Stimulated activated CD8-positive, alpha-beta memory T cell treated with anti-CD3 and anti-CD28 coated beads, Interleukin-12 subunit alpha, Interleukin-12 subunit beta, amount 100 ng/mL, for 24 hours (primary cell): ENCODE results near the gene LDLR.
"Not testable (repeated sequence)": the region's sequence is repeated elsewhere in the genome, so short reads cannot be mapped to it uniquely, and the experiment has no call there.

Experiments
- DNase-seq: peaks from one replicate; pipeline ENCODE4 v3.0.0-alpha.2; 2020; ENCODE audit errors: extremely low read depth

The LDLR gene

DNA sequence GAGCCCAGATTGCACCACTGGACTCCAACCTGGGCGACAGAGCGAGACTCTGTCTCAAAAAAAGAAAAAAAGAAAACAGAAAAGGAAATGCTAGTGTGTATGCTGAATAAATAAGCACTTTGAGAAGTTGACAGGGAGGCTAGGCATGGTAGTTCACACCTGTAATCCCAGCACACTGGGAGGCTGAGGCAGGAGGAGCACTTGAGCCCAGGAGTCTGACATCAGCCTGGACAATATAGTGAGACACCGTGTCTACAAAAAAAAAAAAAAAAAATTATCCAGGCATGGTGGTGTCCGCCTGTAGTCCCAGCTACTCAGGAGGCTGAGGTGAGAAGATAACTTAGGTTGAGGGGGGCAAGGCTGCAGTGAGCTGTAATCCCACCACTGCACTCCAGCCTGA is 19.1 kb upstream of the LDLR start:
- no peak for DNase-seq

DNA sequence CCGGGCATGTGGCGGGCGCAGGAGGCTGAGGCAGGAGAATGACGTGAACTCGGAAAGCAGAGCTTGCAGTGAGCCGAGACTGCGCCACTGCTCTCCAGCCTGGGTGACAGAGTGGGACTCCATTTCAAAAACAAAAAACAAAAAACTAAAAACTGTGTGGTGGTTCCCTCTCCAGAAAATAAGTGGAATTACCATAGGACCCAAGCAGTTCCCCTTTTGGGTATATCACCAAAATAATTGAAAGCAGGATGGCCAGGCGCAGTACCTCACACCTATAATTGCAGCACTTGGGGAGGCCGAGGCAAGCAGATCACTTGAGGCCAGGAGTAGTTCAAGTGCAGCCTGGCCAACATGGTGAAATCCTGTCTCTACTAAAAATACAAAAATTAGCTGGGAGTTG is 15.7 kb upstream of the LDLR start:
- no peak for DNase-seq

DNA sequence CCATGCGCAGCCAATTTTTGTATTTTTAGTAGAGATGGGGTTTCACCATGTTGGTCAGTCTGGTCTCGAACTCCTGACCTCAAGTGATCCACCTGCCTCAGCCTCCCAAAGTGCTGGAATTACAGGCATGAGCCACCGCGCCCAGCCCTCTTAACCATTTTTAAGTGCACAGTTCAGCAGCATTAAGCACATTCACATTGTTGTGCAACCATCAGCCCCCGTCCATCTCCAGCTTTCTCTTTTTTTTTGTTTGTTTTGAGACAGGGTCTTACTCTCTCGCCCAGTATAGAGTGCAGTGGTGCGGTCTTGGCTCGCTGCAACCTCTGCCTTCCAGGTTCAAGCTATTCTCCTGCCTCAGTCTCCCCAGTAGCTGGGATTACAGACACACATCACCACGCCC is 12.5 kb upstream of the LDLR start:
- DNase-seq: not testable (repeated sequence)

DNA sequence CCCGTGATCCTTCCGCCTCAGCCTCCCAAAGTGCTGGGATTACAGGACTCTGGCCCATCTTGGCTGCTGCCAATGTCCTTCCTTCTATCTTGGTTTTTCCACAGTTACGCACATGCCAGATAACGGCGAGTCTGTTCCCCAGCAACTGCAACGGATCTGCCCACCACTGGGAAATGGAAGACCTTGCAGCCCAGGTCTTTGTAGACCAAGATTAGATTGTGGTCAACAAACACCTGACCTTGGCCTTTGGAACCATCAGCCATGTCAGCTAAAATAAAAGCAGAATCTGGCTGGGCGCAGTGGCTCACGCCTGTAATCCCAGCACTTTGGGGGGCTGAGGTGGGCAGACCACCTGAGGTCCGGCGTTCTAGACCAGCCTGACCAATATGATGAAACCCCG is 10.4 kb upstream of the LDLR start:
- no peak for DNase-seq

DNA sequence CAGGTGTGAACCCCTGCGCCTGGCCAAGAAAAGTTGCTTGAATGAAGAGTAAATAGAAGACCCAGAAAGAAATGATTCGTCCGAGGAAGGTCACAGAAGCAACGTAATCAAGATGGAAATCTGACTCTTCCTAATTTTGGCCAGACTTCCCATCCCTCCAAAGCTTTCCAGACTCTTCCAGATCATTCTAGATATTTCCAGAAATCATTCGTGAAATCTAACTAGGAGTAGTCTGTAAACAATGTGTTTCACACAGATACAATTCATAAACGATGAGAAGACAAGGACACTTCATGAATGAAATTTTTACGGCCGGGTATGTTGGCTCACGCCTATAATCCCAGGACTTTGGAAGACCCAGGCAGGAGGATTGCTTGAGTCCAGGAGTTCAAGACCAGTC is 9.3 kb upstream of the LDLR start:
- DNase-seq: no peak

DNA sequence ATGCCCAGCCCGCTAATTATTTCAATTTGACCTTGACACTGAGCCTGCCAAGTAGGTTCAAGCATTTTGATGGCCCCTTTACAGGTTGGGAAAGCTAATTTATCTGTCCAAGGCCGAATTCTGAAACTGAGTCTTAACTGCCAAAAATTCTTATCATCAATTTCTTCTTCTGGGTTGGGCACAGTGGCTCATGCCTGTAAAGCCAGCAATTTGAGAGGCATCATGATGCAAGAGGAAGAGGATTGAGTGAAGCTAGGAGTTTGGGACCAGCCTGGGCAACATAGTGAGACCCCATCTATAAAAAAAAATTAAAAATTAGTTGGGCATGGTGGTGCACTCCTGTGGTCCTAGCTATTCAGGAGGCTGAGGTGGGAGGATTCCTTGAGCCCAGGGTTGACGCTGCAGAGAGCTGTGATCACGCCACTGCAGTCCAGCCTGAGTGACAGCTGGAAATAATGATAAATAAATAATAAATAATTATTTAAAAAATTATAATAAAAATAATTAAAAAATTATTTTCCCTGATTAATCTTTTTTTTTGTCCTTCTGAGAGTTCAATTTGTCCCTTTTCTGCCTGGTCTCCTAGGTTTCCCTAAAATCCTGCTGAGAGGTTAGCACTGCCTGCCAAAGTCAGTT is 1.3 kb upstream of the LDLR start:
- no peak for DNase-seq

DNA sequence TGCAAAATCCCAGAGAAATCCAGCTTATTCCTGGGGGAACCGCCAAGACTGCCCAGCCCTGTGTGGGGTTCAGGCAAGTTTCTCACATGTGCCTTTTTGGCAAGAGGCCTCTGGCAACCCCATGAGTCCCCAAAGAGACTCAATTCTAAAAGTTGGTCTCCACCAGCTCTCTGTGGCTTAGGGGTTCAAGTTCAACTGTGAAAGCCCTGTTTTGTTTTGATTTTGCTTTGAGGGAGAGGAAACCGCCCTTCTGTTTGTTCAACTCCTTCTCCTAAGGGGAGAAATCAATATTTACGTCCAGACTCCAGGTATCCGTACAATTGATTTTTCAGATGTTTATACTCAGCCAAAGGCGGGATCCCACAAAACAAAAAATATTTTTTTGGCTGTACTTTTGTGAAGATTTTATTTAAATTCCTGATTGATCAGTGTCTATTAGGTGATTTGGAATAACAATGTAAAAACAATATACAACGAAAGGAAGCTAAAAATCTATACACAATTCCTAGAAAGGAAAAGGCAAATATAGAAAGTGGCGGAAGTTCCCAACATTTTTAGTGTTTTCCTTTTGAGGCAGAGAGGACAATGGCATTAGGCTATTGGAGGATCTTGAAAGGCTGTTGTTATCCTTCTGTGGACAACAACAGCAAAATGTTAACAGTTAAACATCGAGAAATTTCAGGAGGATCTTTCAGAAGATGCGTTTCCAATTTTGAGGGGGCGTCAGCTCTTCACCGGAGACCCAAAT is 583 bp upstream of the LDLR start:
- no peak for DNase-seq

DNA sequence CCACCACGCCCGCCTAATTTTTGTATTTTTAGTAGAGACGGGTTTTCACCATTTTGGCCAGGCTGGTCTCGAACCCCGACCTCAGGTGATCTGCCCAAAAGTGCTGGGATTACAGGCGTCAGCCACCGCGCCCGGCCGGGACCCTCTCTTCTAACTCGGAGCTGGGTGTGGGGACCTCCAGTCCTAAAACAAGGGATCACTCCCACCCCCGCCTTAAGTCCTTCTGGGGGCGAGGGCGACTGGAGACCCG is 676 bp downstream of the LDLR start:
- not testable (repeated sequence) for DNase-seq

DNA sequence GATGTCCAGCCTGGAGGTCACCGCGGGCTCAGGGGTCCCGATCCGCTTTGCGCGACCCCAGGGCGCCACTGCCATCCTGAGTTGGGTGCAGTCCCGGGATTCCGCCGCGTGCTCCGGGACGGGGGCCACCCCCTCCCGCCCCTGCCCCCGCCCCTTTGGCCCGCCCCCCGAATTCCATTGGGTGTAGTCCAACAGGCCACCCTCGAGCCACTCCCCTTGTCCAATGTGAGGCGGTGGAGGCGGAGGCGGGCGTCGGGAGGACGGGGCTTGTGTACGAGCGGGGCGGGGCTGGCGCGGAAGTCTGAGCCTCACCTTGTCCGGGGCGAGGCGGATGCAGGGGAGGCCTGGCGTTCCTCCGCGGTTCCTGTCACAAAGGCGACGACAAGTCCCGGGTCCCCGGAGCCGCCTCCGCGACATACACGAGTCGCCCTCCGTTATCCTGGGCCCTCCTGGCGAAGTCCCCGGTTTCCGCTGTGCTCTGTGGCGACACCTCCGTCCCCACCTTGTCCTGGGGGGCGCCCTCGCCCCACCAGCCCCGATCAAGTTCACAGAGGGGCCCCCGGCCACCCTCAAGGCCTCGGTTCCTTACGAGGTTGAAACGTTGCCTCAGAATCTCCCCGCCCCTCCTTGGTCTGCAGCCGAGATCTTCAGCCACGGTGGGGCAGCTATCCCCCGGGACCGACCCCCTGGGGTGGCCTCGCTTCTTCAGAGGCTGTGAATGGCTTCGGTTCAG is 1.2 kb downstream of the LDLR start:
- DNase-seq: peak; percentile 96

DNA sequence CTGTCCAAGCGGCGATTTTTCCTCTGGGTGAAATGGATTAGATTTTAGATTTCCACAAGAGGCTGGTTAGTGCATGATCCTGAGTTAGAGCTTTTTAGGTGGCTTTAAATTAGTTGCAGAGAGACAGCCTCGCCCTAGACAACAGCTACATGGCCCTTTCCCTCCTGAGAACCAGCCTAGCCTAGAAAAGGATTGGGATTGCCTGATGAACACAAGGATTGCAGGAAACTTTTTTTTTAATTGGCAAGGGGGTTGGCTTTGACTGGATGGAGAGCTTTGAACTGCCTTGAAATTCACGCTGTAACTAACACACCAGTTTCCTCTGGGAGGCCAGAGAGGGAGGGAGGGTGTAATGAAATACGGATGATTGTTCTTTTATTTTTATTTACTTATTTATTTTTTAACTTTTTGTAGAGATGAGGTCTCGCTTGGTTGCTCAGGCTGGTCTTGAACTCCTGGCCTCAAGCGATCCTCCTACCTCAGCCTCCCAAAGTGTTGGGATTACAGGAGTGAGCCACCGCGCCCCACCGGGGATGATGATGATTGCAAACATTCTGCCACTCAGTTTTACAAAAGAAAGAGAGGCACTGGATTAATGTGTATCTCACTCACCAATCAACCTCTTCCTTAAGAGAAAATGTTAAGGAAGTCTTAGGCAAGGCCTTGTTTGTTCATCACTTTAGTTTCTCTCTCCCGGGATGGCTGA is 1.9 kb downstream of the LDLR start:
- no peak for DNase-seq

DNA sequence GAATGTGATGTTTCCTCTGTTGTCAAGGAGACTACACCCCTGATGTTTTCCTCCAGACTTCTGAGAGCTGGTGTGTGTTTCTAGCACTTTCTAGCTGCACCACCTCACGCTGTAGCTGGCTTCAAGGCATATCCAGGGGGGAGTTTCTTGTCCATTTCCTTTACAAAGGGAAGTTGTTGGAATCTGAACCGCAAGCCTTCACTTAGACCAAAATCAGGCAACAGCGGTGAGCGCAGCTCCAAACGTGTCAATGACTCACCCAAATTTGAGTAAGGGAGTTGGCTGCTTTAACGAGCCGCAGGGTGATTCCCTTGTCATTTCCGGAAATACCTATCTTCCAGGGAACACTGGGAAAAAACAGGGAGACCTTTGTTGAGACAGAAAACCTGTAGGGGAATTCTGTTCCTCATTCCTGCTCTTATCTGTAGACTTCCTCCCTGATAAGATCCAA is 2.5 kb downstream of the LDLR start:
- DNase-seq: no peak

DNA sequence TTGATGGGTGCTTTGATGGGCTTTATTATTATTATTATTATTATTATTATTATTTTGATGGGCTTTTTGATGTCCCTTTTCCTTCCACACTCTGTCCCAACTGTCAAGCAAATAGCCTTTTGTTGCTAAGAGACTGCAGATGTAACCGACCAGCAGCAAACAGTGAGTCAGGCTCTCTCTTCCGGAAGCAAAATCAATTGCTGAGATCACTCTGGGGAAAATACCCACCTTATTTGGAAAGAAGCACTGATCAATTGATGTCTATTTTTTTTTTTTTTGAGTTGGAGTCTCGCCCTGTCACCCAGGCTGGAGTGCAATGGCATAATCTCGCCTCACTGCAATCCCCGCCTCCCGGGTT is 2.9 kb downstream of the LDLR start:
- no peak for DNase-seq

DNA sequence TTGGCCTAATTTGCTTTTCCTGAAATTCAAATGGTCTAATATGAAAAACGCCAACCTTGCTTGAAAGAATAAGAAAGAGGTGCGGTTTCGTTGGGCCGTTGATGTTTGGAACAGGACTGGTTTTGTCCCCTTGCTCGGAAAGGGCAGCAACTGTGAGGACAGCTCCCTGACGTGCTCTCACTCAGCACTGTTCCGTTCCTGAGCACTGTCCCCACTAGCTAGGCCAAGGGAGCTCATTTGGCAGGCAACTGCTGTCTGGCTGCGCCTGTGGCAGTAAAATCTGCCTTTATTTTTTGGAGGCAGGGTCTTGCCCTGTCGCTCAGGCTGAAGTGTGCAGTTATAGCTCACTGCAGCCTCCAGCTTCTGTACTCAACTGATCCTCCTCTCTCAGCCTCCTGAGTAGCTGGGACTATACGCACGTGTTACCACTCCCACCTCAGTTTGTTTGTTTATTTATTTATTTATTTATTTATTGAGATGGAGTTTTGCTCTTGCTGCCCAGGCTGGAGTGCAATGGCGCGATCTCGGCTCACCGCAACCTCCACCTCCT is 4.5 kb downstream of the LDLR start:
- DNase-seq: no peak

DNA sequence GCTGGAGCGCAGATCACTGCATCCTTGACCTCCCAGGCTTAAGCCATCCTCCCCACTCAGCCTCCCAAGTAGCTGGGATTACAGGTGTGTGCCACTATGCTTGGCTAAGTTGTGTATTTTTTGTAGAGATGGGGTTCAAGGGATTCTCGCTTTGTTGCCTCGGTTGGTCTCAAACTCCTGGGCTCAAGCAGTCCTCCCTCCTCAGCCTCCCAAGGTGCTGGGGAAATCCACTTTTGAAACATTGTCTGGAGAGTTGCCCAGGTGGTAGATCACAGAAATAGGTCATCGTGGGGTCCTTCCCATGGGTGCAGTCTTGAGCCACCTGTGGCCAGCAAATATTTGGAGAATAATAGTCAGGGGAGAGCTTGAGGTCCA is 5.2 kb downstream of the LDLR start:
- DNase-seq: no peak

DNA sequence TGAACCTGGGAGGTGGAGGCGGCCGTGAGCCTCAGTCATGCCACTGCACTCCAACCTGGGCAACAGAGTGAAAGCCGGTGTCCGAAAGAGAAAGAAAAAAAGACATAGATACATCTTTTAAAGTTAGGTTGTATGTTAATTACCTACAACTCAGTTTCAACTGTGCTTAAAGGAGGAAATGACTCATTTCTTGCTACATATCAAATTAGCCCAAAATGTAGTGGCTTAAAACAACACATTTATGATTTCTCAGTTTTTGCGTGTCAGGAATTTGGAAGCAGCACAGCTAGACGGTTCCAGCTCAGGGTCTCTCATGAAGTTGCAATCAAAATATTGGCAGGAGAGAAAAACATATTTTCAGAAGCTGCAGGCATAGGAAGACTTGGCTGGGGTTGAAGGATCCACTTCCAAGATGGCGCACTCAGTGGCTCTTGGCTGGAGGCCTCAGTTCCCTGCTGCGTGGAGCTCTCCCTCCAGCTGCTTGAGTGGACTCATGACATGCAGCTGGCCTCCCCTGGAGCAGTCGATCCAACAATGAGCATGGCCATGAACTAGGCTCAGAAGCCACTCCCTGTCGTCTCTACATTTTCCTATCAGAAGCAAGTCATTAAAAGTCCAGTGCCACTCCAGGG is 7.1 kb downstream of the LDLR start:
- DNase-seq: no peak

DNA sequence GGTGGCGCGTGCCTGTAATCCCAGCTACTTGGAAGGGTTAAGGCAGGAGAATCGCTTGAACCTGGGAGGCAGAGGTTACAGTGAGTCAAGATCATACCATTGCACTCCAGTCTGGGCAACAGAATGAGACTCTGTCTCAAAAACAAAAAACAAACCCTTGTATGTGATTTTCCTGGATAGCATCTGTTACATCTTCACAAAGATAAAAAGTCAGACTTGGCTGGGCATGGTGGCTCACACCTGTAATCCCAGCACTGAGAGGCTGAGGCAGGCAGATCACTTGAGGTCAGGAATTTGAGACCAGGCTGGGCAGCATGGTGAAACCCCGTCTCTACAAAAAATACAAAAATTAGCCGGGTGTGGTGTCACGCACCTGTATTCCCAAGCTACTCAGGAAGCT is 8.1 kb downstream of the LDLR start:
- DNase-seq: not testable (repeated sequence)

DNA sequence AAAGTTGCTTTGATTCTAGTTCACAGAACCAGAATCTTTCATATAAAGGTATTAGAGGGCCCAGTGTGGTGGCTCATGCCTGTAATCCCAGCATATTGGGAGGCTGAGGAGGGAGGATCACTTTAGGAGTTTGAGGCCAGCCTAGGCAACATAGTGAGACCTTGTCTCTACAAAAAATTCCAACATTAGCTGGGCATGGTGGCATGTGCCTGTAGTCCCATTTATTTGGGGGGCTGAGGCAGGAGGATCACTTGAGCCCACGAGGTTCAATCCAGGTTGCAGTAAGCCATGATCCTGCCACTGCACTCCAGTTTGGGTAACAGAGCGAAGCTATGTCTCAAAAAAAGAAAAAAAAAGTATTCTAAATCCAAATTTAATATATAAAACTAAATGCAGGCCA is 9.1 kb downstream of the LDLR start:
- DNase-seq: no peak

DNA sequence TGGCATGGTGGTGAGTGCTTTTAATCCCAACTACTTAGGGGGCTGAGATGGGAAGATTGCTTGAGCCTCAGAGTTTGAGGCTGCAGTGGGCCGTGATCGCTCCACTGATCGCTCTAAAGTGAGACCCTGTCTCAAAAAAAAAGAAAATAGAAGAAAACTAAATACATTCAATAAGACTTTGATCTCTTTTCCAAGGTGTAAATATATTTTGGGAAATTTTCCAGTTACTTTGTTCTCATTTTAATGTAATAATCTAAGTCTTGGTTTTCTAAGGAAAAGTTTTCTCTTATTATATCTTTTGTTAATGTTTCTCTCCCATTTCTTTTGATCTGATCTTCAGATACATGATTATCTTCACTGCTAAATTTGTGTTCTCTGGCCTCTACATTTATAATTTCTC is 9.6 kb downstream of the LDLR start:
- no peak for DNase-seq

DNA sequence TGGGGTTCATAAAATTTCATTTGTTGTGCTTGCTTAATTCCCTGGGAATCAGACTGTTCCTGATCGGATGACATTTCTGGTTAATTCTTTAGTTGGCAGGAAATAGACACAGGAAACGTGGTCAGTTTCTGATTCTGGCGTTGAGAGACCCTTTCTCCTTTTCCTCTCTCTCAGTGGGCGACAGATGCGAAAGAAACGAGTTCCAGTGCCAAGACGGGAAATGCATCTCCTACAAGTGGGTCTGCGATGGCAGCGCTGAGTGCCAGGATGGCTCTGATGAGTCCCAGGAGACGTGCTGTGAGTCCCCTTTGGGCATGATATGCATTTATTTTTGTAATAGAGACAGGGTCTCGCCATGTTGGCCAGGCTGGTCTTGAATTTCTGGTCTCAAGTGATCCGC is 10.8 kb downstream of the LDLR start:
- DNase-seq: no peak

DNA sequence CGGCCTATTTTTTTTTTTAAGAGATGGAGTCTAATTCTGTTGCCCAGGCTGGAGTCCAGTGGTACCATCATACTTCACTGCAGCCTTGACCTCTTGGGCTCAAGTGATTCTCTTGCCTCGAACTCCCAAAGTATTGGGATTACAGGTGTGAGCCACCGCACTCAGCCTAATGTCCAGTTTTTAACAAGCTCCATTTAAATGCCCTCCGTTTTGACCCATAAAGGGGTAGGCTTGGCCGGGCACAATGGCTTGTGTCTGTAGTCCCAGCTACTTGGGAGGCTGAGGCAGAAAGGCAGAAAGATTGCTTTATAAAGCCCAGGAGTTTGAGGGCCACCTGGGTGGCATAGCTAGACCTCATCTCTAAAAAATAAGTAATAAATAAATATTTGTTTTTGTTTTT is 11.8 kb downstream of the LDLR start:
- DNase-seq: no peak

DNA sequence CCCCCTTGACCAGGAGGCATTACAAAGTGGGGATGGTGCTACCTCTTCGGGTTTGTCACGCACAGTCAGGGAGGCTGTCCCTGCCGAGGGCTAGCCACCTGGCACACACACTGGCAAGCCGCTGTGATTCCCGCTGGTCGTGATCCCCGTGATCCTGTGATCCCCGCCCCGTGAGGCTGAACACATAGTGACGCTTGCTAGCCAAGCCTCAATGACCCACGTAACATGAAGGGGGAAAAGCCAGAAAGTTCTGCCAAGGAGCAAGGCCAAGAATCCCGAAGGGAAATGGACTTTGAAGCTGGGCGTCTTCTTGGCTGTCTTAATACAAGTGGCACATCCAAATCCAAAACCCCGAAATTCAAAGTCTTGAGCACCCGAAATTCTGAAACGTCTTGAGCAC is 13.7 kb downstream of the LDLR start:
- DNase-seq: no peak

DNA sequence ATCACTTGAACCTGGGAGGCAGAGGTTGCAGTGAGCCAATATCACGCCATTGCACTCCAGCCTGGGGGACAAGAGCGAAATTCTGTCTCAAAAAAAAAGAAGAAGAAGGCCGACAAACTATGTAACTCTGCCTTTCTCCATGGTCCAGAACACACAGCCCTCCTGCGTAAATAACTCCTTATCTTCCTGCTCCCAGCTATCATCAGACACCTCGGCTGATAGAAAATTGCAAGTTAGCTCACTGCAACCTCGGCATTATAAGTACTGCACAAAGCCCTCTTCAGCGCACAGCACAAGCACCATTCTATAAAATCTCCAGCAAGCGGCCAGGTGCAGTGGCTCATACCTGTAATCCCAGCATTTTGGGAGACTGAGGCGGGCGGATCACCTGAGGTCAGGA is 14.4 kb downstream of the LDLR start:
- not testable (repeated sequence) for DNase-seq
